A673 (cell line): ENCODE measurements around the gene SELENOF.

ENCODE experiments used
- CTCF ChIP-seq: fragments of 300-800, 200-600 bp; sonication (generic); conservative IDR thresholded peaks from 2 replicates; pipeline ENCODE4 v1.5.1; 2017; ENCODE audit warnings: low read depth, mild to moderate bottlenecking, antibody characterized with exemption, low read length, moderate library complexity, mixed read lengths
- EZH2 ChIP-seq: fragments of 200-600 bp; sonication (generic); IDR thresholded peaks from 2 replicates; pipeline ENCODE4 v1.6.1; 2017; ENCODE audit warnings: borderline replicate concordance, low read depth, mild to moderate bottlenecking, mixed read lengths, antibody characterized with exemption, low read length; ENCODE audit not compliant: poor library complexity, severe bottlenecking

DNA sequence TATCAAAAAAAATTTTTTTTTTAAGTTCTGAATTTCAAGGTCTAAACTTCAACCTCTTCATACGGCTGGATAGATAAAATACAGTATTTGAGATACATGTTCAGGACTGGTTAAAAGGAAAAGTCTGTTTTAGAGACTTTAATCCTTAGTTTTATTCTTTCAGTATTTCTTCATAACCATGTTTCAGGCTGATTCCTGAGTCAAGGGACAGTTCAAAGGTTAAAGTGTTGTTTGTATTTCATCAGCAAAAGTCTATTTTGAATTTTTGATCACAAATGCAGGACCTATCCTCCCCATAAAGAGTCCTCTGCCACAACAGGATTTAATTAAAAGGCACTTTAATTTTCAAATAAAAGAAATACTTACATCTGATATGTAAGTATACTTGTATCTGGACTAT lies 53.5 kb downstream of the SELENOF start:
- no peak for TF ChIP-seq CTCF
- no peak for TF ChIP-seq EZH2
